Suppressor macrophage (primary cell): ENCODE data around the gene NR1H4.

Experiments used
- DNase-seq, 4 experiments: peaks; one replicate each; pipeline ENCODE4 v3.0.0-alpha.2; 2020 to 2022

NR1H4 gene

DNA sequence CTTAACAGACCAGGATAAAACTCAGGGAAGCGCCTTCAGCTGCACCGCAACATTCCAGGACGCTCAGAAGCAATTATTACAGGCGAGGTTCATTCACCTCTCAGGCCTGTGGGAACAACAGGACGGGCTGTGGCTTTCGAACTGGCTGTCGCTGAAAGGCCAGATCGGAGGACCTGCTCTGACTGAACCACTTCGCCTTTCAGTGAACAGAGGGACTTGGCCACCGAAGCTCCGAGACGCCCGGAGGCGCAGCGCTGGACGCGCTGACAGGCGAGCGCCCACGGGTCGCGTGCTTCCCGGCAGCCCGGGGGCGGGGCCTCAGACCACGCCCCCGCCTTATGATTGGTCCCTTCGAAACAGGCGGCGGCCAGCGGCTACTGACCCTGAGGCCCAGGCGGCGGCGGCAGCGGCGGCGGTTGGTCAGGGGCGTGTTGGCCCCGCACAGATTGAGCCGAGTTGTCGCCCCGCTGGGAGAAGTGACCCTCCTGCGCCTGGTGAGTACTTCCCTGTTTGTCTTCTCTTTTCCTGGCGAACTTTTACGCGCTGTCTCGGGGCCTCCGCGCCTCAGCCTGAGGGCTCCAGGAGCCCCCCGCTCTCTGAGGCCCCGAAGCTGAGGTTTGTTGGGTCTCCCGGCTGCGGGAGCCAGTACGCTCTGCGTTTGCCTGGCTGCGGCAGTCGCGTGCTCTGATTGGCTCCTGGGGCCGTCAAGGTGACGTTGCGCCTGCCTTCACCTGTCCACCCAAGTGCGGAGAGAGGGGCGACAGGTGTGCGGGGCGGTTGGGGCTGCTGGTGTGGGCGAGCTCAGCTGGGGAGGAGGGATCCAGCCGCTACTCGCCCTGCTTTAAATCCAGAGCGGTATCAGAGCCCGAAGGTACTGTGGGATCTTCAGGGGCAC is 99.9 kb downstream of the NR1H4 start, which contains the start of gene GAS2L3:
GAS2L3 (plus strand) TSS at position 393 of the 895 bp plus-strand sequence. CDS start 21,221 bp downstream, outside the sequence.
- peak; percentile 98 to 99 (median 98) for DNase-seq

DNA sequence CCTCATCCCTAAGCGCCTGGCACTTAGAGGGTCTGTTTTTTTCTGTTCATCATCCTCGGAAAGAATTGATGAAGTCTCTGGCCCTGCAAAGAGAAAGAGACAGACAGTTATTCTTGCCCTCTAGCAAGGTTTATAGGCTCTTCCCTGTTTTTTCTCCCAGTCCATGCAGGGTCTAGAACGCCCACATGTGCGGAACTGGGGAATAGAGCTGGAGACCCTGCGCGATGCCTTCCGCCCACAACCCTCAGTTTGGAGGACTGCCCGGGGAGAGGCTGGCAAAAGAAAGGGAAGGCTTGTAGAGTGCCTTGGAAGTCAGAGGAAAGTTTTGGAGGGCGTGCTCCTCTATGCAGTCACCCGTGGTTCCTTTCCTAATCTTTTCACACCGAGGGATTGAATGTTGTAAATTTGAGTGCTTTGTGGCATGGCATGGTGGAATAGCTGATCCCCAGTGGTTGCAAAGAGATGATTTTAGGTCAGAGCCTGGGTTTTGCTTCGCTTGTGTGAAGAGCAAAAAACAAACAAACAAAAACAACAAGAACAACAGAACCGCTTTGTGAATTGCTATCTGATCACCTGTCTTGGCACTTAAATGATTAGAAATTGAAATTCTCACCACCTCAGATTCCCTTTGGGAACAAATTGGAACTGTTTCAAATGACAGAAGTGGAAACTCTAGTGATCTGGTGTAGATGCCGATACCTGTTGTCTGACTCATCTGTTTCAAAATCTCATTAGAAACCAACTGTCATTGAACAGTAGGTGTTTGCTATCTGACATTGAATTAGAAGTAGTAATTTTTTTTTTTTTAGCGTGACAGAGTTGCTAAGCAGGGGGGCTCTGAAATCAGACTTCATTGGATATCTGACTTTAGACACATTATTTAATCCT is 100.8 kb downstream of the NR1H4 start:
- peak; percentile 54 to 76 (median 73) for DNase-seq

DNA sequence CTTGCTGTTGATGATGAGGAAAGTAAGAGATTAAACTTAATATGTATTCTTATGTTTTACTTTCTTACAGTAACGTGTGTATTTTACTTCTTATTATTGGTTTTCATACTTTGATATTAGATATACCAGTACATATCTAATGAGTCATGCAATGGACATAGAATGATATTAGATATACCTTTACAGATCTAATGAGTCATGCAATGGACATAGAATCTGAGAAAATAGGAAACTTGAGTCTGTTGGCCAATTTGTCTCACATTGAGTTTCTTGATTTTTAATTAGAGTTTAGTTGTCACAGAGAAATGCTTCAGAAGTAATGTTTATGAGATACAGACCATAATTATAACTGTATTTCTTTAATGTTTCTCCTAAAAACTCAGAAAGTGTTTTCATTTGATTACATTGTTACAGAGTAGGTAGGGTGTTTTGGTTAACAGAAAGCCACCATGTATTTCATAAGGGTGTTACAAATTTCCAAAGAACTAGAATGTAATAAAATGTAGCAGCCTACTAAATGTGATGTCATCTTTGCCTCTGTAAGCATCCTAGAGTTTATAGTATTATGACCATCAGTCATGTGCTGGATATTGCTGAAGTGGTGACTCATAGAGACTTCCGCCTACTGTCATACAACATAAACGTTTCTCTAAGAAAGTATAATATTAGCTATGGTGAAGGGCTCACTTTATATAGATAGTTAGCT is 102.8 kb downstream of the NR1H4 start:
- peak; percentile 72 to 95 (median 85) for DNase-seq

DNA sequence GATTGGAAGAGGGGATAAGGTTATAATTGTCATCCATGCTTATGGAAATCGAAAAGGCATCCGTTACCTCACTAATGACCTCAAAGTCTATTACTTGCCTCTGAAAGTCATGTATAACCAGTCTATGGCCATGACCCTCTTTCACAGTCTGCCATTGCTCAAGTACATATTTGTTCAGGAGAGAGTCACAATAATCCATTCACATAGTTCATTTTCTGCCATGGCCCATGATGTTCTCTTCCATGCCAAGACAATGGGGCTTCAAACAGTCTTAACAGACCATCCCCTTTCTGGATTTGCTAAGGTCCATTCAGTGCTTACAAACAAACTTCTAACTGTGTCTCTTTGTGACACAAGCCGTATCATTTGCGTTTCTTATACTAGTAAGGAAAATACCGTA is 105.3 kb downstream of the NR1H4 start:
- no peak for DNase-seq

DNA sequence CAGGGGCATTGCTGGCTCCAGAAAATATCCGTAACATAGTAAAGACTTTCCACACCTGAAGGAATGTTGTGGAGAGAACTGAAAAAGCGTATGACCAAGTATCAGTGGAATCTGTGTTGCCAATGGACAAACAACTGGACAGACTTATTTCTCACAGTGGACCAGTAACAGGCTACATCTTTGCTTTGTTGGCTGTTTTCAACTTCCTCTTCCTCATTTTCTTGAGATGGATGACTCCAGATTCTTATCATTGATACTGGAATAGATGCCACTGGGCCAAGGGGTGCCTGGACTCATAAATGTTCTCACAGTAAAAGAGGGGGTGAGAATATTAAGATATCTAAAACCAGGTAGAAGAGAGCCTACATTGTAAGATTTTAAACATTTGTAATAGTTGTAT is 106.2 kb downstream of the NR1H4 start:
- peak; percentile 15 to 71 (median 55) for DNase-seq

DNA sequence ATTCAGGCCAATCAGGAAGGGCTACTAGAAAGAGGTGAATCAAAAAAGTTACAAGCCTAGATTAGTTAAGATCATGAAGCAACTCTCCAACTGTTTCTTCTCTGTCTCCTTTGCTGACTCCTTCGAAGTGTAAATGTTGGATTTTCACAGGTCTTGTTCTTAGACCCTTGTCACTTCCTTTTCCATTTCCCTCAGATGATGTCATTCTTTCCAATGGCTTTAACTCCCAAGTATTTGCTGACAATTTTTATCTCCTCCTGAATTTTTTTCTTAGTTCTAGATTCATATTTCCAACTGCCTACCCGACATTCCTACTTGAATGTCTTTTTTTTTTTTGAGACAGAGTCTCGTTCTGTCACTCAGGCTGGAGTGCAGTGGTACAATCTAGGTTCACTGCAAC is 110.6 kb downstream of the NR1H4 start:
- peak in 2 of 4 experiments; percentile 23 to 30 for DNase-seq

DNA sequence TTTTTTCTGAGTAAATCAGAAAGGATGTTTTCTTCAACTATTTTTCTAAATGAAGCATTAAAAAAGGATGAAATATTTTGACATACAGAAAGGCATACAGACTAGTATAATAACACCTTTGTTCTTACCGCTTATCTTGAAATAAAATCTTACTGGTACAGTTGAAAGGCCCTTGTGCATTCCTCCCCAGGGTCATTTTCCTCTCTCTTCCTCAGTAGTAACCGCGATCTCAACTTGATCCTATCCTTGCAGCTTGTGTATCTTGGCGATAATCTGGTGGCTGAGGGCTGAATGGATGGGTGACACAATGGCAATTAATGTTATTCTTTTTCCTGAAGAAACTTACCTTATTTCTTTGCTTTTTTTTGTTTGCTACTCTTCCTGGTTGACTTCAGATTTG is 118.3 kb downstream of the NR1H4 start:
- DNase-seq = no peak

DNA sequence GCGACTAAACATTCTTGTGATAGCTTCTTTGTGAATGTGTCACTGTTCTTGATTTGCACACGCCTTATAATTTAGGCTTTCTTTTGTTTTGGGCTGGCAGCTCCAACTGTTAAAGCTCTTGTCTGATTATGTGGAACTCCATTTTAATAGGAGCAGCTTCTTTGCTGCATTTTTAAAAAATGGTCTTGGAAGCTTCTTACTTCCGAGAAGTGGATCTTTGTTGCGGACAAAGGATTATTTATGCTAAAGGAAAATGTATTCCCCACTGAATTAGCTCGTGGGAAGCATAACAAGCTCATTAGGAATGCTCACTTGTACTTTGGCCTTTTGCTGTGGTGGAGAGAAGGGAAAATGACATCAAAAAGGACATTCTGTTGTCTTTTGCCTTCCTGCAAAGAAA is 119.8 kb downstream of the NR1H4 start:
- no peak for DNase-seq

DNA sequence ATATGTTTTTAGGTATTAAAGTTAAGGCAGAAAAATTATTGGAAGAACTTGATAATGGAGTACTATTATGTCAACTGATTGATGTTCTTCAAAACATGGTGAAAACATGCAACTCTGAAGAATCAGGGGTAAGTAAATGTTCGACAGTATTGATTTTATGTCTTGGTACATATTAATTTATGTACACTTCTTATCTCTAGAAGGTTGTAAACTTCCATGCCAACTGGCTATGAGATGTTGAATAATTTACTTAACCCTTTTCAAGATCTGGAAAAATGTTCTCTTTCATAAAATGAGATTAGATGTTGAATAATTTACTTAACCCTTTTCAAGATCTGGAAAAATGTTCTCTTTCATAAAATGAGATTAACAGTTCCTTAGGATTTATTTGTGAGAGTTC is 128.0 kb downstream of the NR1H4 start:
- DNase-seq = no peak

DNA sequence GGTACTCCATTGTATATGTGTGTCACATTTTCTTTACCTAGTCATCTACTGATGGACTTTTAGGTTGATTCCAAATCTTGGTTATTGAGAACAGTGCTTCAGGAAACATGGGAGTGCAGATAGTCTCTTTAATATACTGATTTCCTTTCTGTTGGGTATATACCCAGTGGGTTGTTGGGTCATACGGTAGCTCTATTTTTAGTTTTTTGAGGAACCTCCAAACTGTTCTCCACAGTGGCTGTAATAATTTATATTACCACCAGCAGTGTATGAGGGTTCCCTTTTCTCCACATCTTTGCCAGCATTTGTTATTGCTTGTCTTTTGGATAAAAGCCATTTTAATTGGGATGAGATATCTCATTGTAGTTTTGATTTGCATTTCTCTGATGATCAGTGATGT is 129.3 kb downstream of the NR1H4 start:
- peak; percentile 30 to 72 (median 60) for DNase-seq

DNA sequence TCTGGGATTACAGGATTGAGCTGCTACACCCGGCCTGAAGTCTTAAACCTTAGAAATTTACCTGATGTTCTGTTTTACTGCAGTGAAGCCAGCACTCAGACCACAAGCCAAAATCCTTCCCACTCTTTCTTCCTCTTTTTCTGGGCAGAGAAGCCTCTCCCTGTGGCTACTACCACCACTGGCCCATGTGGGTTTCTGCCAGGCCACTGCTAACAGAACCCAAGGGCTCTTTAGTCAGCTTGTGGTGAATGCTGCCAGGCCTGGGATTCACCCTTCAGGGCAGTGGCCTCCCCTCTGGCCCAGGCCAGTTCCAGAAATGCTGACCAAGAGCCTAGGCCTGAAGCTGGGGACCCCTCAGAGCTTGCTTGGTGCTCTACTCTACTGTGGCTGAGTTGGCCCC is 135.1 kb downstream of the NR1H4 start:
- peak; percentile 69 to 84 (median 80) for DNase-seq

DNA sequence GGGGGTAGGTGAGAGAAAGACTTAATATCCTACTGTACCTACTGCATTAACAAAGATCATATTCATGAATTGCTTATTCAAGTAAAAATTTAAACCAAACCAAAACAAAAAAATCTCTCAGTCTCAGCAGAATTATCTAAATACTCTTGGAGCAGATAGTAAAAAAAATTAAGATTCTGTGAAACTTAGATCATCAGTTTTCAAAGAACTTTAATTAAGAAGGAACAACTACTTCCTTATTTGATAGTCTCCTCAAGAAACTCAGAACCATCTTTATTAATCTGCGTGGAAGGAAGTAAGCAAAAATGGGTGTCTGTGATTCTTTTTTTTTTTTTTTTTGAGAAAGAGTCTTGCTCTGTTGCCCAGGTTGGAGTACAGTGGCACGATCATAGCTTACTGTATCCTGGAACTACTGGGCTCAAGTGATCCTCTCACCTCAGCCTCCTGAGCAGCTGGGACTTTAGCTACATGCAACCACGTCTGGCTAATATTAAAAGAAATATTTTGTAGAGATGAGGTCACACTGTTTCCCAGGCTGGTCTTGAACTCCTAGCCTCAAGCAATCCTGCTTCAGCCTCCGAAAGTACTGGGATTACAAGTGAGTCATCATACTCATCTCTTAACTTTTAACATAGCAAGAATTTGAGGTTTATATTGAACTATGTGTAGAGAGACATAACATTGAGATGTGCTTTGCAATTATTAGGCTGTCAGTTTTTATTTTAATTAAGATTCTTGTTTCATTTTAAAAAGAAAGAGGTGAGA is 137.2 kb downstream of the NR1H4 start:
- DNase-seq = peak in 2 of 4 experiments; percentile 54 to 62

DNA sequence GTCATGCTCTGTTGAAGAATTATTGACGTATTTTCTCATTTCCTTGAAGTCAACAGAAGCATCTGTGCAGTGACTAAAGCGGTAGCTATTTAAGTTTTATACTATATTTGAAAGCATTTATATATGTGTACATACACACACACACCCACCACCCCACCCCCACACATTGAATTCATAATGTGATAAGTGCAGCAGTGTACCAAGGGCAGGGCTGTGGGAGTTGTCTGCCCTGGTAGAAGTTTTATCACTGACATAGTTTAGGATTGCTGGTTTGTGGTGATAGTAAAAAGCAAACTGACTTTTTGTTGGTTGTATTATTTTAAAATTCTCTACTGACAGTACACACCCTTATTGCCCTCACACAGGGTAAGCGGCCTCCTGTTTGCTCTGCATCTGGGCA is 138.9 kb downstream of the NR1H4 start:
- DNase-seq = no peak
